Liver (tissue), 3 donors: Measurements from ENCODE around the gene DFFB.

Experiments
- ATF3 ChIP-seq: IDR thresholded peaks from 2 replicates; pipeline ENCODE4 v1.6.1; 2016; ENCODE audit warnings: antibody characterized with exemption
- CTCF ChIP-seq: fragments of 150-350 bp; IDR thresholded peaks from 2 replicates; pipeline ENCODE4 v1.5.1; 2017; ENCODE audit warnings: improper control_type of control experiment, low read depth, low read length; ENCODE audit not compliant: missing input control
- FOXA1 ChIP-seq: IDR thresholded peaks from 2 replicates; pipeline ENCODE4 v1.6.1; 2016; ENCODE audit warnings: antibody characterized with exemption
- HNF4G ChIP-seq: IDR thresholded peaks from 2 replicates; pipeline ENCODE4 v1.6.1; 2016; ENCODE audit warnings: antibody characterized with exemption
- RAD21 ChIP-seq, 2 donors: IDR thresholded peaks; 2 replicates each; pipeline ENCODE4 v1.6.1; 2016; ENCODE audit warnings: antibody characterized with exemption in 2 of 2, mild to moderate bottlenecking in 2 of 2
- SP1 ChIP-seq: IDR thresholded peaks from 2 replicates; pipeline ENCODE4 v1.6.1; 2018; ENCODE audit warnings: antibody characterized with exemption, mild to moderate bottlenecking
- ZBTB33 ChIP-seq: IDR thresholded peaks from 2 replicates; pipeline ENCODE4 v1.6.1; 2016; ENCODE audit warnings: antibody characterized with exemption
- TF ChIP-seq, protein P1 (sequence below): IDR thresholded peaks from 2 replicates; pipeline ENCODE4 v1.6.1; 2016; ENCODE audit warnings: antibody characterized with exemption, mild to moderate bottlenecking
- donor health status: healthy.
- donor health status: healthy.

- TF ChIP-seq CTCF = no peak
- TF ChIP-seq, protein P1, sequence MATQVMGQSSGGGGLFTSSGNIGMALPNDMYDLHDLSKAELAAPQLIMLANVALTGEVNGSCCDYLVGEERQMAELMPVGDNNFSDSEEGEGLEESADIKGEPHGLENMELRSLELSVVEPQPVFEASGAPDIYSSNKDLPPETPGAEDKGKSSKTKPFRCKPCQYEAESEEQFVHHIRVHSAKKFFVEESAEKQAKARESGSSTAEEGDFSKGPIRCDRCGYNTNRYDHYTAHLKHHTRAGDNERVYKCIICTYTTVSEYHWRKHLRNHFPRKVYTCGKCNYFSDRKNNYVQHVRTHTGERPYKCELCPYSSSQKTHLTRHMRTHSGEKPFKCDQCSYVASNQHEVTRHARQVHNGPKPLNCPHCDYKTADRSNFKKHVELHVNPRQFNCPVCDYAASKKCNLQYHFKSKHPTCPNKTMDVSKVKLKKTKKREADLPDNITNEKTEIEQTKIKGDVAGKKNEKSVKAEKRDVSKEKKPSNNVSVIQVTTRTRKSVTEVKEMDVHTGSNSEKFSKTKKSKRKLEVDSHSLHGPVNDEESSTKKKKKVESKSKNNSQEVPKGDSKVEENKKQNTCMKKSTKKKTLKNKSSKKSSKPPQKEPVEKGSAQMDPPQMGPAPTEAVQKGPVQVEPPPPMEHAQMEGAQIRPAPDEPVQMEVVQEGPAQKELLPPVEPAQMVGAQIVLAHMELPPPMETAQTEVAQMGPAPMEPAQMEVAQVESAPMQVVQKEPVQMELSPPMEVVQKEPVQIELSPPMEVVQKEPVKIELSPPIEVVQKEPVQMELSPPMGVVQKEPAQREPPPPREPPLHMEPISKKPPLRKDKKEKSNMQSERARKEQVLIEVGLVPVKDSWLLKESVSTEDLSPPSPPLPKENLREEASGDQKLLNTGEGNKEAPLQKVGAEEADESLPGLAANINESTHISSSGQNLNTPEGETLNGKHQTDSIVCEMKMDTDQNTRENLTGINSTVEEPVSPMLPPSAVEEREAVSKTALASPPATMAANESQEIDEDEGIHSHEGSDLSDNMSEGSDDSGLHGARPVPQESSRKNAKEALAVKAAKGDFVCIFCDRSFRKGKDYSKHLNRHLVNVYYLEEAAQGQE = no peak
- no peak for TF ChIP-seq HNF4G
- TF ChIP-seq ZBTB33 = no peak
- TF ChIP-seq FOXA1 = no peak
- no peak for TF ChIP-seq SP1
- no peak for TF ChIP-seq ATF3
- no peak for TF ChIP-seq RAD21 (IDR thresholded peaks at IDR 0.05)
These were observed 20.9 kb upstream of the DFFB start for GRCh38 chr1:3836421-3836820.
